Measurements from ENCODE around the gene MICALL2.

The MICALL2 gene

DNA sequence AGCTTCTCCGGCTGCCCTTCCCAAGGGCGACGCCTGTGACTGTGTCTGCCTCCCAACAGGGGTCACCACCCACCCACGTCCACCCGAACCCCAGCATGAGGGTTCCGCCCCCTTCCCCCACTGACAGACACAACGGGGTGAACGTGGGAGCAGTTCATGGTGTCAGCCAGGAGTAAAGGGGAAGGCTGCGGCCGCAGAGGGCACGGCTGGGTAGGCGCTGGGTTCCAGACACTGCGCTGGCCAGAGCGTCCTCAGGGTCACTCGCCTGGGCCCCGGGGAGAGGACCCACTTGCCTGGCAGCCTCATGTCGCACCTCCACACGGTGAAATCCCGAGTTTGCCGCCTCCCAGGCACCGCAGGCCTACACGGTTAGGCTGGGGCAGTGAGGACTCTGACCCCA lies 23.8 kb upstream of the MICALL2 start:
- Mint-ChIP-seq H3K27ac (no peak overlapping the region), H3K36me3 (ENCODE audit: low read depth) (peaks cover 5% of the 10 kb centered on the region), H3K4me3 (no peak overlapping the region), H3K27me3 (ENCODE audit: low read depth, poor library complexity) (no peaks in the 10 kb centered on the region), H3K9me3 (no peaks in the 10 kb centered on the region), H3K4me1 (no peaks in the 10 kb centered on the region)
- no peak for DNase-seq
- TF ChIP-seq, protein P1, sequence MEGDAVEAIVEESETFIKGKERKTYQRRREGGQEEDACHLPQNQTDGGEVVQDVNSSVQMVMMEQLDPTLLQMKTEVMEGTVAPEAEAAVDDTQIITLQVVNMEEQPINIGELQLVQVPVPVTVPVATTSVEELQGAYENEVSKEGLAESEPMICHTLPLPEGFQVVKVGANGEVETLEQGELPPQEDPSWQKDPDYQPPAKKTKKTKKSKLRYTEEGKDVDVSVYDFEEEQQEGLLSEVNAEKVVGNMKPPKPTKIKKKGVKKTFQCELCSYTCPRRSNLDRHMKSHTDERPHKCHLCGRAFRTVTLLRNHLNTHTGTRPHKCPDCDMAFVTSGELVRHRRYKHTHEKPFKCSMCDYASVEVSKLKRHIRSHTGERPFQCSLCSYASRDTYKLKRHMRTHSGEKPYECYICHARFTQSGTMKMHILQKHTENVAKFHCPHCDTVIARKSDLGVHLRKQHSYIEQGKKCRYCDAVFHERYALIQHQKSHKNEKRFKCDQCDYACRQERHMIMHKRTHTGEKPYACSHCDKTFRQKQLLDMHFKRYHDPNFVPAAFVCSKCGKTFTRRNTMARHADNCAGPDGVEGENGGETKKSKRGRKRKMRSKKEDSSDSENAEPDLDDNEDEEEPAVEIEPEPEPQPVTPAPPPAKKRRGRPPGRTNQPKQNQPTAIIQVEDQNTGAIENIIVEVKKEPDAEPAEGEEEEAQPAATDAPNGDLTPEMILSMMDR (IDR thresholded peaks at IDR 0.05), result no peak

DNA sequence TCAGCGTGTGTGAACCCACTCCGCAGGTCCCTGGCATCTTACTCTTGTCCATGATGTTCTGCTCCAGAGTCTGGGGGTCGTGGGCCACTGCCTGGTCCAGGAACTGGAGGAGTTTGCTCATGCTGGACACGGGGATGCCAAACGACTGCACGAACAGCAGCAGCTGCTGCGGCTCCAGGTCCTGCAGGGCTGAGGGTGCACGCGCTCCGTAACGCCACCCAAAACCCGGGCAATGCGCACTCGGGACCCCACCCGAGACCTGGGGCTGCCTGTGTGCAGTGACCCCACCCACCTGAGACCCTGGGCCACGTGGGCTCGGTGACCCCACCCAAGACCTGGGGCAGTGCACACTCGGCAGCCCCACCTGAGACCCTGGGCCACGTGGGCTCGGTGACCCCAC lies 22.0 kb upstream of the MICALL2 start:
- no peaks in the 10 kb centered on the region for H3K9me3 Mint-ChIP-seq
- DNase-seq, result no peak
- TF ChIP-seq, protein P1 (IDR thresholded peaks at IDR 0.05), result no peak
- no peaks in the 10 kb centered on the region for H3K4me1 Mint-ChIP-seq
- H3K27me3 Mint-ChIP-seq (ENCODE audit: low read depth, poor library complexity), result no peaks in the 10 kb centered on the region
- H3K27ac Mint-ChIP-seq, result no peak overlapping the region
- H3K4me3 Mint-ChIP-seq, result no peak overlapping the region
- peaks cover 5% of the 10 kb centered on the region for H3K36me3 Mint-ChIP-seq (ENCODE audit: low read depth)

DNA sequence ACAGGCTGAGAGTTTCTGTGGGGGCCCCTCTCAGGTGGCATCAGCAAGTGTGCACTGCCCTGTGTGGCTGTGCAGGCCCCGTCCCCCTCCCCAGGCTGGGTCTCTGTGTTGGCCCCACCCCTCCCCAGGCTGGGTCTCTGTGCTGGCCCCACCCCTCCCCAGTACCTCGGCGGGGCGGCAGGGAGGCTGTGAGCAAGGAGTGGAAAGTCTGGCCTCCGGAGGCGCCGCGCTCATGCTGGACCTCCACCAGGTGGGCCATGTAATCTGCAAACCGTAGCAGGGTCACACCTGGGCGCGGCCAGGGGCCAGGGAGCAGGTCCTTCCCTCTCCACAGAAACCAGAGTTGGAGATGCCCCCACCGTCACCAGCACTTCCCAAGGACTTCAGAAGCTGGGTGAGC lies 21.4 kb upstream of the MICALL2 start:
- Mint-ChIP-seq H3K4me1 (no peaks in the 10 kb centered on the region), H3K36me3 (ENCODE audit: low read depth) (peaks cover 5% of the 10 kb centered on the region), H3K4me3 (no peak overlapping the region), H3K27me3 (ENCODE audit: low read depth, poor library complexity) (no peaks in the 10 kb centered on the region), H3K9me3 (no peaks in the 10 kb centered on the region), H3K27ac (no peak overlapping the region)
- TF ChIP-seq, protein P1 (IDR thresholded peaks at IDR 0.05), result no peak
- DNase-seq, result no peak

DNA sequence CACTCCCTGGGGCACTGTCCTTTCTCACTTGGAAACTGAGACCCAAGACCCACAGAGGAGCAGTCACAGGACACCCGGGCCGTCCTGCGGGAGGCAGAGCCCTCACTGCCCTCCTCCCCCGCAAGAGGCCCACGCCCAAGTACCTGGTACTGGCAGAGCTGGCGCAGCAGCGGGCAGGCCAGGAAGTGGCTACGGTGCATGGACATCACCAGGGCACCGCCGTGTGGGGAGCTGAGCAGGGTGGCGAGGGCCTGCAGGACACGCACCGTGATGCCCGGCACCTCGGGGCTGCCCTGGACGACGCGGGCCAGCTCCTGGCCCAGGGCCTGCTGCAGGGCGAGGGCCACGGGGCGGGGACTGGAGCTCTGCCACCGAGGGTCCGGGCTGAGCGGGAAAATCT lies 20.0 kb upstream of the MICALL2 start:
- H3K9me3 Mint-ChIP-seq, result no peaks in the 10 kb centered on the region
- TF ChIP-seq, protein P1 (IDR thresholded peaks at IDR 0.05), result no peak
- H3K36me3 Mint-ChIP-seq (ENCODE audit: low read depth), result peaks cover 10% of the 10 kb centered on the region
- H3K4me1 Mint-ChIP-seq, result no peaks in the 10 kb centered on the region
- no peak overlapping the region for H3K27ac Mint-ChIP-seq
- DNase-seq, result no peak
- no peak overlapping the region for H3K4me3 Mint-ChIP-seq
- no peaks in the 10 kb centered on the region for H3K27me3 Mint-ChIP-seq (ENCODE audit: low read depth, poor library complexity)

DNA sequence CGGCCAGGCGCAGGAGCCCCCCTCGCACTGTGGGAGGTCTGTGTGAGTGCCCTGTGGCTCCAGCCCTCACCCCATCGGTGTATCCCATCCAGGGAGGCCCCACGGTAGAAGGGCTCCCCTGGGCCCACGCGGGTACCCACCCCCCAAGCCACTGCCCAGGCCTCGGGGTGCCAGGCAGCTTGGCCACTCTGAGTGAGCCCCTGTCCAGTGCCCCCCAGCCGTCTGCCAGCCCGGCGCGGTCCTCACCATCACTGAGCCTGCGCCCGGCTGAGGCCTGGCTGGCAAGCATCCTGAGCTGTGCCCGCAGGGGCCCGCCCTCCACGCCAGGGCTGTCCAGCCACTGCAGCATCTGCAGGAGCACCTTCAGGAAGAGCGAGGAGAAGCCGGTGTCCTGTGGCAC lies 19.2 kb upstream of the MICALL2 start:
- no peak overlapping the region for H3K4me3 Mint-ChIP-seq
- TF ChIP-seq, protein P1 (IDR thresholded peaks at IDR 0.05), result no peak
- H3K36me3 Mint-ChIP-seq (ENCODE audit: low read depth), result peaks cover 14% of the 10 kb centered on the region
- H3K27ac Mint-ChIP-seq, result no peak overlapping the region
- H3K9me3 Mint-ChIP-seq, result no peaks in the 10 kb centered on the region
- DNase-seq, result no peak
- H3K27me3 Mint-ChIP-seq (ENCODE audit: low read depth, poor library complexity), result no peaks in the 10 kb centered on the region
- H3K4me1 Mint-ChIP-seq, result no peaks in the 10 kb centered on the region

DNA sequence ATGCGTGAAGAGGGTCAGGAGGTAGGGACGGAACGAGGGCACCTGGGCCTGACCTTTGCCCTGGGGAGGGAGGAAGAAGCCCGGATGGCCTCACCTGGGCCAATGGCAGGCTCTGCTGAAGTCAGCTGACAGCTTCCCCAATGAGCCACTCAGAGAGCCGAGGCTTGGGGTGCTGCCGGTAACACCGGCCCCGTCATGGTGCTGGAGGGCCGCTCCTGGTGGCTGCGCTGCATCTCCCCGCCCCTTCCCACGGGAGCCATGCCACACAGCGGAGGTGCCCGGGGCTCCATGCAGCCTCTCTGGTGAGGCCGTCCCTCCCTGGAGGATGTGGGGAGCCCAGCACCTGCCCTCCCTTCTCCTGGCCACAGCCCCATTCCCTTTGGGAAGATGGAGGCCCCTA lies 17.6 kb upstream of the MICALL2 start:
- H3K36me3 Mint-ChIP-seq (ENCODE audit: low read depth), result peaks cover 16% of the 10 kb centered on the region
- DNase-seq, result no peak
- no peaks in the 10 kb centered on the region for H3K9me3 Mint-ChIP-seq
- no peak overlapping the region for H3K4me3 Mint-ChIP-seq
- no peaks in the 10 kb centered on the region for H3K4me1 Mint-ChIP-seq
- H3K27me3 Mint-ChIP-seq (ENCODE audit: low read depth, poor library complexity), result no peaks in the 10 kb centered on the region
- TF ChIP-seq, protein P1 (IDR thresholded peaks at IDR 0.05), result no peak
- H3K27ac Mint-ChIP-seq, result no peak overlapping the region
